OCI-LY7 (cell line): ENCODE data around the gene CPEB1. TPM values are rescaled to one million over a fixed set of nuclear protein-coding genes. Genes with fewer than 3 reads are reported as not detected.

Experiments used
- BruUV-seq: library from RNA; stranded (reverse); fragments of 400-500 nt; replicated peaks from 2 replicates; lab custom pipeline; 2021; lab: Mats Ljungman, UMichigan
- CTCF ChIA-PET: fragments of 300-600 bp; sonication (Branson Sonifier 250); formaldehyde crosslinking; loops from one replicate; lab custom pipeline; 2022; ENCODE audit warnings: antibody characterized with exemption; ENCODE audit not compliant: unreplicated experiment; lab: Charles Lee
- POLR2A ChIA-PET: fragments of 300-600 bp; sonication (Branson Sonifier 250); formaldehyde crosslinking; loops from one replicate; lab custom pipeline; 2022; ENCODE audit warnings: antibody characterized with exemption; lab: Charles Lee
- DNase-seq: peaks from one replicate; pipeline ENCODE4 v3.0.0-alpha.2; 2015; ENCODE audit warnings: low spot score
- H2AFZ ChIP-seq: fragments of 200-600 bp; sonication (generic), shearing (Covaris generic); 2 replicates; pipeline ENCODE4 v1.6.1; 2014; ENCODE audit warnings: mild to moderate bottlenecking, antibody characterized with exemption, low read length, moderate library complexity
- H3K27ac ChIP-seq: fragments of 200-600 bp; sonication (generic); 2 replicates; pipeline ENCODE4 v1.5.1; 2014; ENCODE audit warnings: mixed run types, low read depth, mild to moderate bottlenecking, moderate library complexity, low read length, inconsistent platforms; ENCODE audit not compliant: poor library complexity, severe bottlenecking
- H3K36me3 ChIP-seq: fragments of 200-600 bp; sonication (generic); 2 replicates; pipeline ENCODE4 v1.6.1; 2014; ENCODE audit warnings: mild to moderate bottlenecking, antibody characterized with exemption, low read length, moderate library complexity, mixed read lengths; ENCODE audit not compliant: insufficient read depth
- H3K4me1 ChIP-seq: fragments of 200-600 bp; sonication (generic); 2 replicates; pipeline ENCODE4 v1.5.1; 2014; ENCODE audit warnings: mild to moderate bottlenecking, low read length; ENCODE audit not compliant: insufficient read depth, poor library complexity, severe bottlenecking
- H3K4me2 ChIP-seq: fragments of 200-600 bp; sonication (generic); 2 replicates; pipeline ENCODE4 v1.6.1; 2014; ENCODE audit warnings: mild to moderate bottlenecking, low read length
- H3K4me3 ChIP-seq: fragments of 200-600 bp; sonication (generic); 2 replicates; pipeline ENCODE4 v1.5.1; 2014; ENCODE audit warnings: mild to moderate bottlenecking, low read depth, low read length; ENCODE audit not compliant: poor library complexity, severe bottlenecking
- H3K79me2 ChIP-seq: fragments of 200-600 bp; sonication (generic); 2 replicates; pipeline ENCODE4 v1.6.1; 2016; ENCODE audit warnings: low read depth, mild to moderate bottlenecking, low read length, moderate library complexity, mixed read lengths; ENCODE audit not compliant: insufficient read depth
- H3K9me2 ChIP-seq: fragments of 200-600 bp; sonication (generic); 2 replicates; pipeline ENCODE4 v1.6.1; 2016; ENCODE audit warnings: mild to moderate bottlenecking, low read length, mixed read lengths; ENCODE audit not compliant: insufficient read depth
- H3K9me3 ChIP-seq: fragments of 200-600 bp; sonication (generic); 2 replicates; pipeline ENCODE4 v1.6.1; 2014; ENCODE audit warnings: mild to moderate bottlenecking, mixed run types, low read length, mixed read lengths
- H4K20me1 ChIP-seq: fragments of 200-600 bp; sonication (generic); 2 replicates; pipeline ENCODE4 v1.6.1; 2014; ENCODE audit warnings: mild to moderate bottlenecking, antibody characterized with exemption, low read length, moderate library complexity, mixed read lengths; ENCODE audit not compliant: insufficient read depth
- CTCF ChIP-seq: fragments of 200-600 bp; sonication (generic); conservative IDR thresholded peaks from 2 replicates; pipeline ENCODE4 v1.5.1; 2014; ENCODE audit warnings: mild to moderate bottlenecking, antibody characterized with exemption, low read length, moderate library complexity, mixed read lengths
- EZH2phosphoT487 ChIP-seq: fragments of 200-600 bp; sonication (generic); IDR thresholded peaks from 2 replicates; pipeline ENCODE4 v1.6.1; 2018; ENCODE audit warnings: low read depth, borderline replicate concordance, mild to moderate bottlenecking, mixed run types, antibody characterized with exemption, low read length, moderate library complexity, mixed read lengths
- intact Hi-C: fragments of 100-400 bp; cut with micrococcal nuclease; formaldehyde crosslinking; loops from one replicate; pipeline ENCODE4 v1.10.0; 2022; ENCODE audit not compliant: unreplicated experiment
- total RNA-seq, 2 experiments: library from RNA; depleted of rRNA in 1 of 2; stranded (reverse); fragments of >200 nt in 1 of 2; shearing (Covaris generic) in 1 of 2; gene quantifications; 2 replicates each; pipeline ENCODE4 v1.2.3, GENCODE V29; 2014 to 2022

Gene CPEB1
- total RNA-seq, 2 experiments from 2014 or later = not detected

GRCh38 chr15:82655606-82656005, 8.4 kb upstream of the CPEB1 start:
- no TSS peak for BruUV-seq
- Histone ChIP-seq H3K27ac (no peak overlapping the region), H3K9me3 (no peaks in the 10 kb centered on the region), H3K36me3 (no peaks in the 10 kb centered on the region), H4K20me1 (no peaks in the 10 kb centered on the region), H3K4me3 (no peak overlapping the region), H2AFZ (no peak overlapping the region), H3K79me2 (no peaks in the 10 kb centered on the region), H3K9me2 (no peaks in the 10 kb centered on the region), H3K4me1 (peaks cover 4% of the 10 kb centered on the region), H3K4me2 (no peak overlapping the region)
- POLR2A ChIA-PET = no interaction called here
- no peak for DNase-seq
- TF ChIP-seq EZH2phosphoT487 = no peak
- TF ChIP-seq CTCF = no peak
- intact Hi-C loops = no loop called here
- CTCF ChIA-PET = no interaction called here

GRCh38 chr15:82653483-82654168, 6.5 kb upstream of the CPEB1 start:
- DNase-seq = no peak
- Histone ChIP-seq H3K4me1 (no peaks in the 10 kb centered on the region), H3K36me3 (no peaks in the 10 kb centered on the region), H3K9me3 (no peaks in the 10 kb centered on the region), H3K79me2 (no peaks in the 10 kb centered on the region), H3K9me2 (no peaks in the 10 kb centered on the region), H3K4me3 (no peak overlapping the region), H3K4me2 (no peak overlapping the region), H4K20me1 (no peaks in the 10 kb centered on the region), H3K27ac (no peak overlapping the region), H2AFZ (no peak overlapping the region)
- POLR2A ChIA-PET = no interaction called here
- BruUV-seq = no TSS peak
- no peak for TF ChIP-seq CTCF
- no peak for TF ChIP-seq EZH2phosphoT487
- intact Hi-C loops = no loop called here
- CTCF ChIA-PET = no interaction called here

GRCh38 chr15:82651708-82652107, 4.5 kb upstream of the CPEB1 start:
- H4K20me1 ChIP-seq = no peaks in the 10 kb centered on the region
- H3K27ac ChIP-seq = no peak overlapping the region
- H3K9me3 ChIP-seq = no peaks in the 10 kb centered on the region
- H3K79me2 ChIP-seq = no peaks in the 10 kb centered on the region
- no peaks in the 10 kb centered on the region for H3K9me2 ChIP-seq
- no peaks in the 10 kb centered on the region for H3K4me1 ChIP-seq
- CTCF ChIA-PET = no interaction called here
- POLR2A ChIA-PET = no interaction called here
- intact Hi-C loops = no loop called here
- no peak overlapping the region for H3K4me3 ChIP-seq
- H3K4me2 ChIP-seq = no peak overlapping the region
- no TSS peak for BruUV-seq
- TF ChIP-seq EZH2phosphoT487 (no peak), CTCF (no peak)
- no peak for DNase-seq
- no peak overlapping the region for H2AFZ ChIP-seq
- H3K36me3 ChIP-seq = no peaks in the 10 kb centered on the region
